Activated naive CD4-positive, alpha-beta T cell treated with anti-CD3 and anti-CD28 coated beads for 36 hours (primary cell): ENCODE data around the gene TRPV4. TPM values are rescaled to one million over a fixed set of nuclear protein-coding genes. Genes with fewer than 3 reads are reported as not detected.
A peak's percentile ranks its signal among the peaks of the same experiment; 100 is the strongest.

Experiments
- CTCF ChIA-PET: fragments of 350-600 bp; sonication (Branson Sonifier 250); formaldehyde crosslinking; loops from one replicate; lab custom pipeline; 2021; ENCODE audit warnings: antibody characterized with exemption; lab: Charles Lee
- DNase-seq: peaks from one replicate; pipeline ENCODE4 v3.0.0-alpha.2; 2020
- H3K27ac Mint-ChIP-seq: one replicate; pipeline ENCODE4 v1.8.0; 2021; ENCODE audit warnings: mild to moderate bottlenecking, mixed read lengths
- H3K27me3 Mint-ChIP-seq: one replicate; pipeline ENCODE4 v1.8.0; 2021; ENCODE audit warnings: low read depth, mixed read lengths
- H3K36me3 Mint-ChIP-seq: one replicate; pipeline ENCODE4 v1.8.0; 2021; ENCODE audit warnings: low read depth, mixed read lengths
- H3K4me1 Mint-ChIP-seq: one replicate; pipeline ENCODE4 v1.8.0; 2021; ENCODE audit warnings: low read depth, mixed read lengths
- H3K4me3 Mint-ChIP-seq: one replicate; pipeline ENCODE4 v1.8.0; 2021; ENCODE audit warnings: mild to moderate bottlenecking, moderate library complexity, mixed read lengths
- H3K9me3 Mint-ChIP-seq: one replicate; pipeline ENCODE4 v1.8.0; 2021; ENCODE audit warnings: mixed read lengths
- intact Hi-C: fragments of 100-400 bp; cut with micrococcal nuclease; formaldehyde crosslinking; loops from one replicate; pipeline ENCODE4 v1.15.1; 2023
- total RNA-seq, 2 experiments: library from RNA; stranded (reverse); gene quantifications; one replicate each; pipeline ENCODE4 v1.2.3, GENCODE V29; 2021

TRPV4 gene
- total RNA-seq, 2 experiments from 2014 or later = not detected

- H3K27me3 Mint-ChIP-seq = no peaks in the 10 kb centered on the region
- intact Hi-C loops = no loop called here
- DNase-seq = no peak
- no peak overlapping the region for H3K27ac Mint-ChIP-seq
- no peaks in the 10 kb centered on the region for H3K4me1 Mint-ChIP-seq
- H3K4me3 Mint-ChIP-seq = no peak overlapping the region
- no peaks in the 10 kb centered on the region for H3K36me3 Mint-ChIP-seq
- H3K9me3 Mint-ChIP-seq = no peaks in the 10 kb centered on the region
- CTCF ChIA-PET = interaction anchor here (0.7 kb wide), 2 partner anchors 36 to 292 kb away, joined by 3 to 4 read pairs; no protein-coding TSS in a partner anchor
These were observed 87.9 kb downstream of the TRPV4 start for GRCh38 chr12:109744986-109745942.

GRCh38 chr12:109744026-109744425, 89.2 kb downstream of the TRPV4 start:
- CTCF ChIA-PET = no interaction called here
- Mint-ChIP-seq H3K9me3 (no peaks in the 10 kb centered on the region), H3K4me3 (no peak overlapping the region), H3K27me3 (no peaks in the 10 kb centered on the region), H3K4me1 (no peaks in the 10 kb centered on the region), H3K27ac (no peak overlapping the region), H3K36me3 (no peaks in the 10 kb centered on the region)
- no peak for DNase-seq
- intact Hi-C loops = no loop called here

- no peaks in the 10 kb centered on the region for H3K27me3 Mint-ChIP-seq
- no peaks in the 10 kb centered on the region for H3K36me3 Mint-ChIP-seq
- H3K9me3 Mint-ChIP-seq = no peaks in the 10 kb centered on the region
- intact Hi-C loops = no loop called here
- DNase-seq = peak; percentile 3
- no peaks in the 10 kb centered on the region for H3K4me1 Mint-ChIP-seq
- CTCF ChIA-PET = no interaction called here
- H3K4me3 Mint-ChIP-seq = no peak overlapping the region
- no peak overlapping the region for H3K27ac Mint-ChIP-seq
These were observed 89.9 kb downstream of the TRPV4 start for GRCh38 chr12:109743076-109743910.

GRCh38 chr12:109741970-109742703, 91.1 kb downstream of the TRPV4 start:
- H3K4me3 Mint-ChIP-seq = no peak overlapping the region
- H3K36me3 Mint-ChIP-seq = no peaks in the 10 kb centered on the region
- H3K9me3 Mint-ChIP-seq = no peaks in the 10 kb centered on the region
- DNase-seq = peak; percentile 2
- no peaks in the 10 kb centered on the region for H3K4me1 Mint-ChIP-seq
- intact Hi-C loops = no loop called here
- H3K27me3 Mint-ChIP-seq = no peaks in the 10 kb centered on the region
- CTCF ChIA-PET = no interaction called here
- no peak overlapping the region for H3K27ac Mint-ChIP-seq

- CTCF ChIA-PET = no interaction called here
- no peaks in the 10 kb centered on the region for H3K4me1 Mint-ChIP-seq
- H3K27me3 Mint-ChIP-seq = peaks cover 2% of the 10 kb centered on the region
- no peaks in the 10 kb centered on the region for H3K36me3 Mint-ChIP-seq
- H3K9me3 Mint-ChIP-seq = no peaks in the 10 kb centered on the region
- no peak for DNase-seq
- H3K27ac Mint-ChIP-seq = no peak overlapping the region
- H3K4me3 Mint-ChIP-seq = no peak overlapping the region
- intact Hi-C loops = no loop called here
These were observed 91.8 kb downstream of the TRPV4 start for GRCh38 chr12:109741286-109741969.

GRCh38 chr12:109740694-109741245, 92.4 kb downstream of the TRPV4 start:
- Mint-ChIP-seq H3K27me3 (peaks cover 3% of the 10 kb centered on the region), H3K9me3 (no peaks in the 10 kb centered on the region), H3K36me3 (no peaks in the 10 kb centered on the region), H3K27ac (no peak overlapping the region), H3K4me3 (no peak overlapping the region), H3K4me1 (no peaks in the 10 kb centered on the region)
- CTCF ChIA-PET = interaction anchor here (1.4 kb wide), 1 partner anchor 143 kb away, joined by 5 read pairs; no protein-coding TSS in a partner anchor
- peak; percentile 2 for DNase-seq
- intact Hi-C loops = no loop called here

- Mint-ChIP-seq H3K9me3 (no peaks in the 10 kb centered on the region), H3K36me3 (no peaks in the 10 kb centered on the region), H3K27ac (no peak overlapping the region), H3K27me3 (peaks cover 9% of the 10 kb centered on the region), H3K4me1 (no peaks in the 10 kb centered on the region), H3K4me3 (no peak overlapping the region)
- peak; percentile 4 for DNase-seq
- CTCF ChIA-PET = interaction anchor here (1.4 kb wide), 1 partner anchor 142 kb away, joined by 5 read pairs; no protein-coding TSS in a partner anchor
- intact Hi-C loops = no loop called here
These were observed 93.2 kb downstream of the TRPV4 start for GRCh38 chr12:109739747-109740693.

- Mint-ChIP-seq H3K4me3 (no peak overlapping the region), H3K27me3 (peaks cover 17% of the 10 kb centered on the region), H3K4me1 (no peaks in the 10 kb centered on the region), H3K36me3 (no peaks in the 10 kb centered on the region), H3K9me3 (no peaks in the 10 kb centered on the region), H3K27ac (no peak overlapping the region)
- CTCF ChIA-PET = interaction anchor here (1.4 to 1.5 kb wide), 2 partner anchors 67 to 141 kb away, joined by 5 read pairs; no protein-coding TSS in a partner anchor
- intact Hi-C loops = no loop called here
- no peak for DNase-seq
These were observed 94.1 kb downstream of the TRPV4 start for GRCh38 chr12:109738878-109739665.

- CTCF ChIA-PET = interaction anchor here (1.0 to 1.5 kb wide), 2 partner anchors 67 to 141 kb away, joined by 3 to 5 read pairs; no protein-coding TSS in a partner anchor
- intact Hi-C loops = no loop called here
- Mint-ChIP-seq H3K27ac (no peak overlapping the region), H3K27me3 (peaks cover 17% of the 10 kb centered on the region), H3K36me3 (no peaks in the 10 kb centered on the region), H3K9me3 (no peaks in the 10 kb centered on the region), H3K4me1 (no peaks in the 10 kb centered on the region), H3K4me3 (no peak overlapping the region)
- peak; percentile 2 for DNase-seq
These were observed 95.0 kb downstream of the TRPV4 start for GRCh38 chr12:109738209-109738608.

GRCh38 chr12:109737631-109738030, 95.6 kb downstream of the TRPV4 start:
- Mint-ChIP-seq H3K9me3 (no peaks in the 10 kb centered on the region), H3K4me1 (no peaks in the 10 kb centered on the region), H3K27me3 (peaks cover 20% of the 10 kb centered on the region), H3K27ac (no peak overlapping the region), H3K4me3 (no peak overlapping the region), H3K36me3 (no peaks in the 10 kb centered on the region)
- DNase-seq = no peak
- intact Hi-C loops = no loop called here
- CTCF ChIA-PET = interaction anchor here (1.0 to 1.5 kb wide), 2 partner anchors 68 to 140 kb away, joined by 3 to 5 read pairs; no protein-coding TSS in a partner anchor
